ENCODE data around the gene HIP1R. TPM values are rescaled to one million over a fixed set of nuclear protein-coding genes. Genes with fewer than 3 reads are reported as not detected.

HIP1R gene
- polyA plus RNA-seq, 3 donors, result 0.09 to 0.60 TPM; not detected in 1

DNA sequence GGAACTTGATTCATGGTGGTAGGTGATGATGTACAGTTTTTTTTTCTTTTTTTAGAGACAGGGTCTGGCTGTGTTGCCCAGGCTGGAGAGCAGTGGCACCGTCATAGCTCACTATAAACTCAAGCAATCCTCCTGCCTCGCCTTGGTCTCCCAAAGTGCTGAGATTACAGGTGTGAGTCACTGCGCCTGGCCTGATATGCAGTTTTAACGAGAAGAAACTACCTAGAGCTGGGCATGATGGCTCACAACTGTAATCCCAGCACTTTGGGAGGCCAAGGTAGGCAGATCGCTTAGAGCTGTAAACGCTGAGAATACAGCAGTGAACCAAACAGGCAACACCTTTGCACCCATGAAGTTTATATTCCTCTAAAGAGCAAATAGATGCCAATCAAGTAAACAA, 73.7 kb downstream of the HIP1R start:
- Histone ChIP-seq H2AFZ (ENCODE audit: insufficient read depth, low read depth, low read length, poor library complexity, severe bottlenecking) (no peak overlapping the region), H3K4me3 (replicated peaks in 1 of 3; ENCODE audit: low read depth in 2 of 3, low read length in 3 of 3) (no peak overlapping the region), H3K9ac (ENCODE audit: insufficient read depth, low read length, poor library complexity, severe bottlenecking) (no peak overlapping the region), H3K36me3 (replicated peaks in 1 of 2; ENCODE audit: control insufficient read depth in 1 of 2, insufficient read depth in 2 of 2, low read length in 2 of 2) (no peaks in the 10 kb centered on the region), H3K9me3 (replicated peaks in 1 of 2; ENCODE audit: control insufficient read depth in 1 of 2, insufficient read depth in 1 of 2, low read length in 2 of 2) (no peaks in the 10 kb centered on the region), H3K27me3 (ENCODE audit: control insufficient read depth in 2 of 2, insufficient read depth in 2 of 2, low read length in 2 of 2) (no peaks in the 10 kb centered on the region), H3K4me1 (ENCODE audit: control insufficient read depth in 1 of 2, insufficient read depth in 2 of 2, low read length in 2 of 2) (peaks cover 13 to 15% of the 10 kb centered on the region in 2 donors), H3K27ac (ENCODE audit: low read depth in 1 of 2, low read length in 2 of 2) (no peak overlapping the region), H3K79me2 (ENCODE audit: insufficient read depth, low read length) (no peaks in the 10 kb centered on the region), H3K4me2 (replicated peaks; ENCODE audit: extremely low read depth, low read length, poor library complexity, severe bottlenecking) (no peak overlapping the region), H4K20me1 (ENCODE audit: insufficient read depth, low read length) (no peaks in the 10 kb centered on the region)
- H3K4me1 Mint-ChIP-seq, result peaks cover 19% of the 10 kb centered on the region
- peaks cover 0 to 5% (median 3%) of the 10 kb centered on the region in 3 donors for H3K27me3 Mint-ChIP-seq (ENCODE audit: low read depth in 3 of 3)
- 96% methylated on average over 5 of the region's 6 CpGs for WGBS (ENCODE audit: insufficient coverage)
- no peak for DNase-seq
- peak overlapping the region in 1 of 7 donors; percentile 13 for H3K27ac Mint-ChIP-seq
- intact Hi-C loops (cut with micrococcal nuclease), result no loop called here
- no peaks in the 10 kb centered on the region for H3K36me3 Mint-ChIP-seq
- TF ChIP-seq CTCF (IDR thresholded peaks at IDR 0.05), result no peak
- peaks cover 0 to 3% (median 0%) of the 10 kb centered on the region in 7 donors for H3K9me3 Mint-ChIP-seq
- no peak overlapping the region for H3K4me3 Mint-ChIP-seq

DNA sequence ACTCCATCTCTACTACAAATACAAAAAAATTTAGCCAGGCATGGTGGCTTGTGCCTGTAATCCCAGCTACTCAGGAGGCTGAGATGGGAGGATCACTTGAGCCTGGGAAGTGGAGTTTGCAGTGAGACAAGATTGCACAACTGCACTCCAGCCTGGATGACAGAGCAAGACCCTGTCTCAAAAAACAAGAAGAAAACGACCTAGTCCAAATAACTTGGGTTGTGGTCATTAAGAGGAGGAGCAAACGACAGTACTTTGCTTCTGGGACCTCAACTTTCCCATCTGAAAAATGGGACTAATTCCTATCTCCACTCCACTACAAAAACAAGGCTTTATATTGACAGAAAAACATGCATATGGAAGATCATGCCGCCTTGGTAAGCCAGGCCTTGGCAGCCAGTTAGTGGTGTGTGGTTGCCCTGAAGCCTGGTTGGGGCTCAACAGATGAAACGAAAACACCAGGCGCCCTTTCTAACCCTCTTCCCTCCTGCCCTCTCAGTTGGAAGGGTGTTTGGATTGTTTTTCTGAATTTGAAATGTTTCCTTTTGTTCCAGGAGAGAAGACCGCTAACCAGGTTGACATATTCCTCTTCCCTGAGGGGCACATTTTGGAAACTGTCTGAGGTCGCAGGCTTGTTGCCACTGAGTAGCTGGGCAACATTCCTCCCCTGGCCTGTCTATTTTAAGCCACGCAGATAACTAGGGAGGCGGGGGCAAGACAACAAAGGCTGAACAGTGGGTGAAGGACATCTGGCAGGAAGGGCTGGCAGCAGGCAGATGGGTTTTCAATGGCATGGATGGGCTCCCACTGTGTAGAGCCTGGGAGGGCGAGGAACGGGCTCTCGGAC, 74.4 kb downstream of the HIP1R start:
- H3K36me3 ChIP-seq (replicated peaks in 1 of 2; ENCODE audit: control insufficient read depth in 1 of 2, insufficient read depth in 2 of 2, low read length in 2 of 2), result no peaks in the 10 kb centered on the region
- Mint-ChIP-seq H3K4me3 (no peak overlapping the region), H3K4me1 (peaks cover 11% of the 10 kb centered on the region), H3K27me3 (ENCODE audit: low read depth in 3 of 3) (peaks cover 0 to 3% (median 3%) of the 10 kb centered on the region in 3 donors), H3K9me3 (peaks cover 0 to 6% (median 0%) of the 10 kb centered on the region in 7 donors), H3K27ac (peak overlapping the region in 1 of 7 donors; percentile 68), H3K36me3 (no peaks in the 10 kb centered on the region)
- H3K4me3 ChIP-seq (replicated peaks in 1 of 3; ENCODE audit: low read depth in 2 of 3, low read length in 3 of 3), result no peak overlapping the region
- no peak for TF ChIP-seq CTCF (IDR thresholded peaks at IDR 0.05)
- no peak for DNase-seq
- no peak overlapping the region for H3K4me2 ChIP-seq (replicated peaks; ENCODE audit: extremely low read depth, low read length, poor library complexity, severe bottlenecking)
- no peak overlapping the region for H3K27ac ChIP-seq (ENCODE audit: low read depth in 1 of 2, low read length in 2 of 2)
- no peak overlapping the region for H3K9ac ChIP-seq (ENCODE audit: insufficient read depth, low read length, poor library complexity, severe bottlenecking)
- H2AFZ ChIP-seq (ENCODE audit: insufficient read depth, low read depth, low read length, poor library complexity, severe bottlenecking), result no peak overlapping the region
- WGBS (ENCODE audit: insufficient coverage), result 87% methylated on average over 4 of the region's 12 CpGs
- no peaks in the 10 kb centered on the region for H3K27me3 ChIP-seq (ENCODE audit: control insufficient read depth in 2 of 2, insufficient read depth in 2 of 2, low read length in 2 of 2)
- intact Hi-C loops (cut with micrococcal nuclease), result no loop called here
- peaks cover 6 to 8% of the 10 kb centered on the region in 2 donors for H3K4me1 ChIP-seq (ENCODE audit: control insufficient read depth in 1 of 2, insufficient read depth in 2 of 2, low read length in 2 of 2)
- no peaks in the 10 kb centered on the region for H3K79me2 ChIP-seq (ENCODE audit: insufficient read depth, low read length)
- no peaks in the 10 kb centered on the region for H3K9me3 ChIP-seq (replicated peaks in 1 of 2; ENCODE audit: control insufficient read depth in 1 of 2, insufficient read depth in 1 of 2, low read length in 2 of 2)
- no peaks in the 10 kb centered on the region for H4K20me1 ChIP-seq (ENCODE audit: insufficient read depth, low read length)

Other genes starting within 250 kb of the HIP1R start
- 10 to 100 TPM in 2 of 3 donors, 1 to 10 TPM in 1; 8.1 to 31.2 (median 13.0) TPM for gene HCAR2, start 132.1 kb upstream of the HIP1R start, polyA plus RNA-seq
- gene HCAR3, start 118.6 kb upstream of the HIP1R start, polyA plus RNA-seq, result 10 to 100 TPM; 14.4 to 65.3 (median 23.7) TPM
- not detected for gene HCAR1, start 104.6 kb upstream of the HIP1R start, polyA plus RNA-seq
- 10 to 100 TPM; 11.2 to 34.1 (median 32.5) TPM for gene DENR, start 82.6 kb upstream of the HIP1R start, polyA plus RNA-seq
- gene CCDC62, start 60.9 kb upstream of the HIP1R start, polyA plus RNA-seq, result under 1 TPM; 0.09 to 0.13 (median 0.11) TPM
- gene VPS37B, start 60.7 kb downstream of the HIP1R start, polyA plus RNA-seq, result 10 to 100 TPM; 12.3 to 34.3 (median 16.4) TPM
- gene ABCB9, start 131.0 kb downstream of the HIP1R start, polyA plus RNA-seq, result 1 to 10 TPM in 1 of 3 donors, under 1 TPM in 2; 0.14 to 1.2 (median 0.22) TPM
- gene OGFOD2, start 139.8 kb downstream of the HIP1R start, polyA plus RNA-seq, result 10 to 100 TPM; 13.0 to 30.3 (median 13.6) TPM
- 100 to 1,000 TPM; 152 to 268 (median 167) TPM for gene ARL6IP4, start 145.2 kb downstream of the HIP1R start, polyA plus RNA-seq

Measured in CD14-positive monocyte (primary cell).